ENCODE data around the gene GBGT1. TPM values are rescaled to one million over a fixed set of nuclear protein-coding genes. Genes with fewer than 3 reads are reported as not detected.

Gene GBGT1
- polyA plus RNA-seq, 1 of the 3 experiments (the other 2 are of a cell fraction) = 0.51 TPM

DNA sequence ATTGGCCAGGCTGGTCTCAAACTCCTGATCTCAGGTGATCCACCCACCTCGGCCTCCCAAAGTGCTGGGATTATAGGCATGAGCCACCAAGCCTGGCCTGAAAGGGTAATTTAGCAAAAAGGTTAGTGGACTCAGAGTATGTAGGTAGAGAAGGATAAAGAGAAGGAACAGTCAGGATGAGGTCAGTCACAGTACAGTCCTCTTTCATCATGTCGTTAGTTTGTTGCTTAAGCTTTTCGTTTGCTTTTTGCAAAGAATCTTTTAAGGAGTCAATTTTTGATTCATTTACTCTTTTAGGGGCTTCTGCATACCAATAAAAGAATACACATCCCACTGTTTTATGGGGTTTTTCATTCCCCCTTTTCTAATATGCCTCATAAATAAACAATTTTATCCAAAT, 17.8 kb upstream of the GBGT1 start:
- Histone ChIP-seq H3F3A (replicated peaks; ENCODE audit: insufficient read depth) (no peaks in the 10 kb centered on the region), H4K20me1 (ENCODE audit: insufficient read depth) (no peaks in the 10 kb centered on the region), H3K9me3 (no peaks in the 10 kb centered on the region), H3K9ac (no peak overlapping the region), H3K79me2 (ENCODE audit: insufficient read depth) (no peaks in the 10 kb centered on the region), H2AFZ (ENCODE audit: low read depth) (no peak overlapping the region), H3K27ac (ENCODE audit: low read depth in 2 of 2, low read length in 1 of 2) (no peak overlapping the region), H3K27me3 (ENCODE audit: insufficient read depth) (peaks cover 31% of the 10 kb centered on the region; the same call in 1 of the 2 replicates), H3K9me2 (no peaks in the 10 kb centered on the region), H3K4me2 (no peak overlapping the region), H3K36me3 (replicated peaks in 1 of 2; ENCODE audit: control insufficient read depth in 1 of 2, insufficient read depth in 2 of 2, low read length in 1 of 2) (no peaks in the 10 kb centered on the region), H3K4me1 (ENCODE audit: control insufficient read depth in 1 of 2, insufficient read depth in 2 of 2, low read depth in 1 of 2, low read length in 1 of 2) (no peaks in the 10 kb centered on the region), H3K4me3 (ENCODE audit: low read depth in 2 of 2, low read length in 1 of 2) (no peak overlapping the region)
- WGBS (ENCODE audit: low lambda C conversion rate) = 62% methylated on average over 3 of the region's 3 CpGs
- ChIA-PET CTCF (interaction anchor here (0.8 to 2.7 kb wide), 12 partner anchors 12 to 305 kb away, joined by 3 to 11 read pairs (median 4); partner anchors contain the start of gene GBGT1), POLR2A (interaction anchor here (1.3 kb wide), 1 partner anchor 166 kb away, joined by 4 read pairs; the partner anchor contains the start of genes MED22 and RPL7A)
- DNase-seq = no peak
- TF ChIP-seq NFIC (IDR thresholded peaks at IDR 0.05; ENCODE audit: borderline replicate concordance) (no peak), YY1 (IDR thresholded peaks at IDR 0.05; ENCODE audit: low read depth) (no peak), TAF1 (IDR thresholded peaks at IDR 0.05; ENCODE audit: borderline replicate concordance, low read depth, low read length) (no peak), FOXJ3 (CRISPR knock-in tag; IDR thresholded peaks at IDR 0.05) (no peak), TEAD4 (IDR thresholded peaks at IDR 0.05; ENCODE audit: borderline replicate concordance, insufficient read depth) (no peak), RXRA (IDR thresholded peaks at IDR 0.05; ENCODE audit: borderline replicate concordance, low read depth) (no peak), POLR2AphosphoS5 (IDR thresholded peaks at IDR 0.05; ENCODE audit: low read depth, low read length) (no peak), GATA2 (CRISPR knock-in tag; IDR thresholded peaks at IDR 0.05) (no peak), EP300 (IDR thresholded peaks at IDR 0.05; ENCODE audit: borderline replicate concordance in 1 of 2, low read depth in 1 of 2, low read length in 1 of 2) (no peak), TCF12 (IDR thresholded peaks at IDR 0.05) (no peak), CHD2 (IDR thresholded peaks at IDR 0.05; ENCODE audit: low read length, partially characterized antibody) (no peak), RFX5 (IDR thresholded peaks at IDR 0.05; ENCODE audit: low read length) (no peak), ELF1 (IDR thresholded peaks at IDR 0.05) (no peak), FOSL2 (IDR thresholded peaks at IDR 0.05; ENCODE audit: borderline replicate concordance, low read depth) (no peak)
- TF ChIP-seq, protein P1, sequence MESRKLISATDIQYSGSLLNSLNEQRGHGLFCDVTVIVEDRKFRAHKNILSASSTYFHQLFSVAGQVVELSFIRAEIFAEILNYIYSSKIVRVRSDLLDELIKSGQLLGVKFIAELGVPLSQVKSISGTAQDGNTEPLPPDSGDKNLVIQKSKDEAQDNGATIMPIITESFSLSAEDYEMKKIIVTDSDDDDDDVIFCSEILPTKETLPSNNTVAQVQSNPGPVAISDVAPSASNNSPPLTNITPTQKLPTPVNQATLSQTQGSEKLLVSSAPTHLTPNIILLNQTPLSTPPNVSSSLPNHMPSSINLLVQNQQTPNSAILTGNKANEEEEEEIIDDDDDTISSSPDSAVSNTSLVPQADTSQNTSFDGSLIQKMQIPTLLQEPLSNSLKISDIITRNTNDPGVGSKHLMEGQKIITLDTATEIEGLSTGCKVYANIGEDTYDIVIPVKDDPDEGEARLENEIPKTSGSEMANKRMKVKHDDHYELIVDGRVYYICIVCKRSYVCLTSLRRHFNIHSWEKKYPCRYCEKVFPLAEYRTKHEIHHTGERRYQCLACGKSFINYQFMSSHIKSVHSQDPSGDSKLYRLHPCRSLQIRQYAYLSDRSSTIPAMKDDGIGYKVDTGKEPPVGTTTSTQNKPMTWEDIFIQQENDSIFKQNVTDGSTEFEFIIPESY (IDR thresholded peaks at IDR 0.05; ENCODE audit: borderline replicate concordance, low read depth) = no peak

- ChIA-PET CTCF (interaction anchor here (0.7 to 2.7 kb wide), 19 partner anchors 9 to 306 kb away, joined by 3 to 11 read pairs (median 3); partner anchors contain the start of genes GBGT1, SURF1 and SURF2), POLR2A (interaction anchor here (1.3 kb wide), 1 partner anchor 167 kb away, joined by 4 read pairs; the partner anchor contains the start of genes MED22 and RPL7A)
- 57% methylated on average over 5 of the region's 5 CpGs for WGBS (ENCODE audit: low lambda C conversion rate)
- H3K27me3 ChIP-seq (ENCODE audit: insufficient read depth) = peaks cover 37% of the 10 kb centered on the region; the same call in 1 of the 2 replicates
- H3K4me1 ChIP-seq (ENCODE audit: control insufficient read depth in 1 of 2, insufficient read depth in 2 of 2, low read depth in 1 of 2, low read length in 1 of 2) = no peaks in the 10 kb centered on the region
- H3K9ac ChIP-seq = no peak overlapping the region
- no peaks in the 10 kb centered on the region for H3K36me3 ChIP-seq (replicated peaks in 1 of 2; ENCODE audit: control insufficient read depth in 1 of 2, insufficient read depth in 2 of 2, low read length in 1 of 2)
- no peaks in the 10 kb centered on the region for H3K9me2 ChIP-seq
- DNase-seq = no peak
- H4K20me1 ChIP-seq (ENCODE audit: insufficient read depth) = no peaks in the 10 kb centered on the region
- H3K9me3 ChIP-seq = no peaks in the 10 kb centered on the region
- H3K79me2 ChIP-seq (ENCODE audit: insufficient read depth) = no peaks in the 10 kb centered on the region
- H2AFZ ChIP-seq (ENCODE audit: low read depth) = 0 out of 2 replicates have a peak overlapping the region, but pooled peaks have one; percentile 42
- no peak overlapping the region for H3K4me2 ChIP-seq
- H3K27ac ChIP-seq (ENCODE audit: low read depth in 2 of 2, low read length in 1 of 2) = no peak overlapping the region
- H3F3A ChIP-seq (replicated peaks; ENCODE audit: insufficient read depth) = no peaks in the 10 kb centered on the region
- no peak overlapping the region for H3K4me3 ChIP-seq (ENCODE audit: low read depth in 2 of 2, low read length in 1 of 2)
- TF ChIP-seq EP300 (IDR thresholded peaks at IDR 0.05; ENCODE audit: borderline replicate concordance in 1 of 2, low read depth in 1 of 2, low read length in 1 of 2) (no peak), MEF2A (IDR thresholded peaks at IDR 0.05; ENCODE audit: borderline replicate concordance, low read depth) (no peak), POLR2AphosphoS5 (IDR thresholded peaks at IDR 0.05; ENCODE audit: low read depth, low read length) (no peak), USF2 (IDR thresholded peaks at IDR 0.05; ENCODE audit: borderline replicate concordance, low read depth, low read length) (no peak), SIN3A (IDR thresholded peaks at IDR 0.05; ENCODE audit: borderline replicate concordance, low read depth, low read length) (no peak), RXRA (IDR thresholded peaks at IDR 0.05; ENCODE audit: borderline replicate concordance, low read depth) (no peak), FOXM1 (IDR thresholded peaks at IDR 0.05; ENCODE audit: low read depth) (no peak), EZH2phosphoT487 (IDR thresholded peaks at IDR 0.05; ENCODE audit: borderline replicate concordance, low read depth) (no peak), RFX5 (IDR thresholded peaks at IDR 0.05; ENCODE audit: low read length) (no peak), JUND (IDR thresholded peaks at IDR 0.05) (no peak), NRF1 (IDR thresholded peaks at IDR 0.05; ENCODE audit: low read depth, low read length) (no peak)
- TF ChIP-seq, protein P2, sequence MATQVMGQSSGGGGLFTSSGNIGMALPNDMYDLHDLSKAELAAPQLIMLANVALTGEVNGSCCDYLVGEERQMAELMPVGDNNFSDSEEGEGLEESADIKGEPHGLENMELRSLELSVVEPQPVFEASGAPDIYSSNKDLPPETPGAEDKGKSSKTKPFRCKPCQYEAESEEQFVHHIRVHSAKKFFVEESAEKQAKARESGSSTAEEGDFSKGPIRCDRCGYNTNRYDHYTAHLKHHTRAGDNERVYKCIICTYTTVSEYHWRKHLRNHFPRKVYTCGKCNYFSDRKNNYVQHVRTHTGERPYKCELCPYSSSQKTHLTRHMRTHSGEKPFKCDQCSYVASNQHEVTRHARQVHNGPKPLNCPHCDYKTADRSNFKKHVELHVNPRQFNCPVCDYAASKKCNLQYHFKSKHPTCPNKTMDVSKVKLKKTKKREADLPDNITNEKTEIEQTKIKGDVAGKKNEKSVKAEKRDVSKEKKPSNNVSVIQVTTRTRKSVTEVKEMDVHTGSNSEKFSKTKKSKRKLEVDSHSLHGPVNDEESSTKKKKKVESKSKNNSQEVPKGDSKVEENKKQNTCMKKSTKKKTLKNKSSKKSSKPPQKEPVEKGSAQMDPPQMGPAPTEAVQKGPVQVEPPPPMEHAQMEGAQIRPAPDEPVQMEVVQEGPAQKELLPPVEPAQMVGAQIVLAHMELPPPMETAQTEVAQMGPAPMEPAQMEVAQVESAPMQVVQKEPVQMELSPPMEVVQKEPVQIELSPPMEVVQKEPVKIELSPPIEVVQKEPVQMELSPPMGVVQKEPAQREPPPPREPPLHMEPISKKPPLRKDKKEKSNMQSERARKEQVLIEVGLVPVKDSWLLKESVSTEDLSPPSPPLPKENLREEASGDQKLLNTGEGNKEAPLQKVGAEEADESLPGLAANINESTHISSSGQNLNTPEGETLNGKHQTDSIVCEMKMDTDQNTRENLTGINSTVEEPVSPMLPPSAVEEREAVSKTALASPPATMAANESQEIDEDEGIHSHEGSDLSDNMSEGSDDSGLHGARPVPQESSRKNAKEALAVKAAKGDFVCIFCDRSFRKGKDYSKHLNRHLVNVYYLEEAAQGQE (IDR thresholded peaks at IDR 0.05; ENCODE audit: low read depth, low read length) = no peak
Measured at GRCh38 chr9:133180953-133181352, 17.2 kb upstream of the GBGT1 start.
